Activated naive CD8-positive, alpha-beta T cell treated with anti-CD3 and anti-CD28 coated beads, Interleukin-2, amount 50 U/mL, for 24 hours (primary cell): ENCODE measurements around the gene UFD1.
A peak's percentile ranks its signal among the peaks of the same experiment; 100 is the strongest.

Experiments used
- ATAC-seq: fragments of 150-1000 bp; cut with Tn5 transposase; one replicate; pipeline ENCODE4 v1.10.0; 2021
- DNase-seq: peaks from one replicate; pipeline ENCODE4 v3.0.0; 2021
- H3K27ac Mint-ChIP-seq: one replicate; pipeline ENCODE4 v1.8.0; 2021; ENCODE audit warnings: mild to moderate bottlenecking, mixed read lengths
- H3K27me3 Mint-ChIP-seq: one replicate; pipeline ENCODE4 v1.8.0; 2021; ENCODE audit warnings: mixed read lengths
- H3K36me3 Mint-ChIP-seq: one replicate; pipeline ENCODE4 v1.8.0; 2021; ENCODE audit warnings: low read depth, mixed read lengths
- H3K4me1 Mint-ChIP-seq: one replicate; pipeline ENCODE4 v1.8.0; 2021; ENCODE audit warnings: mixed read lengths
- H3K4me3 Mint-ChIP-seq: one replicate; pipeline ENCODE4 v1.8.0; 2021; ENCODE audit warnings: mild to moderate bottlenecking, moderate library complexity, mixed read lengths
- H3K9me3 Mint-ChIP-seq: one replicate; pipeline ENCODE4 v1.8.0; 2021; ENCODE audit warnings: mixed read lengths

Gene UFD1

DNA sequence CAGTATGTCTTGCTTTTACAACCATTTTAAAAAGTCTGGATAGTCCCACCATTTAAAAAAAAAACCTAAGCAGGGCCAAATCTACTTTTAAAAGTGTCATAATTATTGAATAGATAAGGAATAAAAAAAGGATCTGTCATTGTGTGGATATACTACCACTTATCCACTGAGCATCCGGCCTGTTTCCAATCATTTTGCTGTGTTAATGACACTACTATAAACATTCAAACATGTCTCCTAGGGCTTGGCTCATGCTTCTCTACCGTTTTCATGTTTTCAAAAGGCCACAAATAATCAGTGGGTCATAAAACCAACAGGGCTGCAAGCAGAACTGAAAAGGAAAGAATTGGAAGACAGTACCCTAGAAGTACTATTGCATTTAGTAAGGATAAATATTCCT is 19.0 kb downstream of the UFD1 start:
- Mint-ChIP-seq H3K27me3 (no peaks in the 10 kb centered on the region), H3K36me3 (peaks cover 42% of the 10 kb centered on the region), H3K27ac (no peak overlapping the region), H3K9me3 (no peaks in the 10 kb centered on the region), H3K4me1 (no peaks in the 10 kb centered on the region), H3K4me3 (no peak overlapping the region)
- ATAC-seq (no peak), DNase-seq (no peak)

DNA sequence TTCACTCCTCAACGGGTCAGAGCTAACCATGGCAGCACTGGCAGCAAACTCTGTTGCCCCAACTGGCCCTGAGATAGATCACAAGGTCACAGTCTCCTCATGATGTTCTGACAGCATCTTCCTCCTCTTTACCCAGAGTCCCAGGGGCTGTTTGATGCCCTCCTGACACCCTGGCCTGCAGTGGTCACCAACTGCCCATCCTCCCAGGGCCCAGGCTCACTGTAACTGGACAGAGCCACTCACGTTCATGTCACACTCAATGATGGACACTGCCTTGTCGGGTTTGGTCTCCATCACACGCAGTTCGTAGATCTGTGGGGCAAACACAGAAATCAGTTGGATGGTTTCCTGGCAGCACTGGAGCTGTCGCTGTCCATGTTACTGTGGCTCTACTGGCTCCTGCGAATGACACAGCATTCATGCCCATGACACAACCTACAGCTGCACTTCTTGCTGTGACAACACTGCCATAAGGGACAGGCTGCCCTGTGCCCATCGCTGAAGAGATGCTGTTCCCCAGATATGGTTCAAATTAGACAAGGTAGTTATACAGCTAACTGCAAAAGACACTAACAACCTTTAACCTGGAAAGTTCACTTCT is 21.1 kb downstream of the UFD1 start:
- DNase-seq (no peak), ATAC-seq (no peak)
- Mint-ChIP-seq H3K36me3 (peaks cover 56% of the 10 kb centered on the region), H3K27ac (no peak overlapping the region), H3K9me3 (no peaks in the 10 kb centered on the region), H3K27me3 (no peaks in the 10 kb centered on the region), H3K4me1 (peaks cover 3% of the 10 kb centered on the region), H3K4me3 (no peak overlapping the region)

DNA sequence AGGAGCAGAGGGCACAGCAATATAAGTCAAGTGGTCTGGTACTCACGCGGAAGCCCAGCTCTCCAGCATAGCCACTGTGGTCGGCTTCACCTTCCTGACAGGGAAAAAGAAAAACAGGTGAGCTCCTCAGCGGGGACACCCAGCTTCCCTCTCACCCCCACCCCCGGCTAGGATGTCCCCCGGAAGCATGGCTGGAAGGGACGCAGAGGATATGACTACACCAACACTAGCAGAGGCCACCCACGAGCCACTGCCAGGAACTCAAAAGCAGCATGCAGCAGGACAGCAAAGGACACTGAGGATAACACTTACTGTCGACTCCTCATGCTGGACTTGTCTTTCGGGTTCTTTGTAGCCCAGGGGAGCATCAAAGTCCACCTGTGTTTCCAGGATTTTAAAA is 22.5 kb downstream of the UFD1 start:
- no peaks in the 10 kb centered on the region for H3K9me3 Mint-ChIP-seq
- H3K27ac Mint-ChIP-seq = no peak overlapping the region
- no peak for ATAC-seq
- H3K4me3 Mint-ChIP-seq = no peak overlapping the region
- H3K36me3 Mint-ChIP-seq = peaks cover 53% of the 10 kb centered on the region
- H3K27me3 Mint-ChIP-seq = no peaks in the 10 kb centered on the region
- no peak for DNase-seq
- peaks cover 3% of the 10 kb centered on the region for H3K4me1 Mint-ChIP-seq

DNA sequence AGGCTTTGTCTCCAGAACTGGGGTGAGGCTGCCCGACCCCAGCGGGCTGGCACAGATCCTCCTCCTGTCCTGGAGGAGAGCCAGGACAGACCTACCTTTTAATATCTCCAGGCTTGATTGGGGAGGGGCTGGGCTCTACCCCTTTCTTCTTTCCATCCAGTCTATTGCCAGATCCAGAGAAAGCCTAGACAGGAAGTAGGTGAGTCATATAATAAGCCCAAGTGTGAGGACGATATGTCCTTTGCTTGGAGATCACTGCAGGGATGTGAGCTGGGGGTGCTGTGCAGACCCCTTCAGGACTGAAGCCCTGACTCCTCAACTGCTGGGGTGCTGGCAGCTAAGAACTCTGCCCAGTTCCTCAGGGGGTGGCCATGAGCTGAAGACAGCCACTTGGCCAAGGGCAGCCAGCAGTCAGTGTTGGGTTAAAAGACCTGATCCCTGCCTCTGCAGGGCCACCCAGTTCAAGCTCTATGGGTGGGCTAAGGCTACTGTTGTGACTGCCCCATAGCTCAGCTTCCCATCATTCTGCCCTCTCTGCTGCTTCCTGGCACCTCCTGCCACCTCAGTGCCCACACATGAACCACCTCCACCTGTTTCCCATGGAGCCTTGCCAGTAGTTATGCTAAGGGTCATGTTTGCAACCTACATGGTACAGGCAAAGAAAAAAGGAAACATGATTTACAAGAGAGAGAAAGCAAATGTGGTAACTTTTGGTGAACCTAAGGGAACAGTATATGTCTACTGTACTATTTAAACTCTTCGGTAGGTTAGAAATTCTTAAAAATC is 23.2 kb downstream of the UFD1 start:
- no peaks in the 10 kb centered on the region for H3K9me3 Mint-ChIP-seq
- H3K4me1 Mint-ChIP-seq = peaks cover 3% of the 10 kb centered on the region
- peaks cover 50% of the 10 kb centered on the region for H3K36me3 Mint-ChIP-seq
- ATAC-seq (no peak), DNase-seq (no peak)
- no peaks in the 10 kb centered on the region for H3K27me3 Mint-ChIP-seq
- H3K4me3 Mint-ChIP-seq = no peak overlapping the region
- H3K27ac Mint-ChIP-seq = no peak overlapping the region

DNA sequence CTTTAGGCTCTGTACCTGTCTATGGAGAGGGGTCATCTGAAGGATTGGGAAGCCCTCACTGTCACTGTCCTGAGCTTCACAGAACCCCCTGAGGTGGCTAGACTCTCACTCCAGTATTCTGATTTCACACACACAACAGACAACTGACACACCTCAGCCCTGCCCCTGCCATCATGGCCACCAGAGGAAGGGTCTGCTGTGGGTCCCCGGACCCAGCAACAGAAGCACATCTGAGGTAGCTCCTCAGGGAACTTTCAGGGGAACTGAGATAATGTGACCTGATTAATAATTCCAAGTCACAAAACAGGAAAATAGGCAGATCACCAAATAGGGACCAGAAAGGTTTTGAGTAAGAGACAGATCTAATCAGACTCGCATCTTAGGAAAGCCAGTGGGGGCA is 24.0 kb downstream of the UFD1 start:
- no peaks in the 10 kb centered on the region for H3K27me3 Mint-ChIP-seq
- H3K27ac Mint-ChIP-seq = no peak overlapping the region
- peaks cover 3% of the 10 kb centered on the region for H3K4me1 Mint-ChIP-seq
- H3K4me3 Mint-ChIP-seq = no peak overlapping the region
- ATAC-seq (no peak), DNase-seq (no peak)
- H3K36me3 Mint-ChIP-seq = peaks cover 48% of the 10 kb centered on the region
- H3K9me3 Mint-ChIP-seq = no peaks in the 10 kb centered on the region

DNA sequence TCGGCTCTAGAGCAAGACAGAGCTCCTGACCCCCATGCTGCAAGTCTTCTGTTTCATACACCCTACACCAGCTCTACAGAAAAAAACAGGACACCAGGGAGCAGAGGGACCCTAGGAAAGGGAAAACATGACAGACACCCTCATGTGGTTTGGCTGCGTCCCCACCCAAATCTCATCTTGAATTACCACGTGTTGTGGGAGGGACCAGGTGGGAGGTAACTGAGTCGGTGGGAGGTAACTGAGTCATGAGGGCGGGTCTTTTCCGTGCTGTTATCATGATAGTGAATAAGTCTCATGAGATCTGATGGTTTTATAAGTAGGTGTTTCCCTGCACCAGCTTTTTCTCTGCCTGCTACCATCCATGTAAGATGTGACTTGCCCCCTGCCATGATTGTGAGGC is 24.8 kb downstream of the UFD1 start:
- H3K4me3 Mint-ChIP-seq = no peak overlapping the region
- H3K9me3 Mint-ChIP-seq = no peaks in the 10 kb centered on the region
- ATAC-seq (no peak), DNase-seq (no peak)
- H3K27ac Mint-ChIP-seq = peak overlapping the region; percentile 47
- H3K36me3 Mint-ChIP-seq = peaks cover 46% of the 10 kb centered on the region
- H3K27me3 Mint-ChIP-seq = no peaks in the 10 kb centered on the region
- H3K4me1 Mint-ChIP-seq = peaks cover 8% of the 10 kb centered on the region

DNA sequence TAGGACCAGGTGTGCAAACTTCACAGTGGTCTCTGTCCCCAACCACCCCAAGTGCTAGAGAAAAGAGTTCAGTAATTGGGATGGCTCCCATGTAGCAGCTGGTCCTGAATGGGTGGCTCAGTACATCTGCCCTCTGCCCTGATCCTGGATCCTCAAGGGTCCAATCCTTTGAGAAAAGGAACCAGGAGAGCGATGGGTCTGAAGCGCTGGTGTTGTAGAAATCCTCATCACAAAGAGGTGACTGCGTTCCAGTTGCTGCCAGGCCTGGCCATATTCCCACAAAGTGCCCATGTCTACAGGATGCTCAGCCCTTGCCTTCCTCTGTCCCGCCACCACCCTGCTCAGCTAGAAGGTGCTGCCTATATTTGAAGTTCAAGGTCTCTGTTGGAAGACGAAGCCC is 25.3 kb downstream of the UFD1 start:
- no peaks in the 10 kb centered on the region for H3K9me3 Mint-ChIP-seq
- H3K4me3 Mint-ChIP-seq = no peak overlapping the region
- DNase-seq (no peak), ATAC-seq (no peak)
- H3K27ac Mint-ChIP-seq = no peak overlapping the region
- H3K36me3 Mint-ChIP-seq = peaks cover 46% of the 10 kb centered on the region
- no peaks in the 10 kb centered on the region for H3K27me3 Mint-ChIP-seq
- H3K4me1 Mint-ChIP-seq = peaks cover 13% of the 10 kb centered on the region

DNA sequence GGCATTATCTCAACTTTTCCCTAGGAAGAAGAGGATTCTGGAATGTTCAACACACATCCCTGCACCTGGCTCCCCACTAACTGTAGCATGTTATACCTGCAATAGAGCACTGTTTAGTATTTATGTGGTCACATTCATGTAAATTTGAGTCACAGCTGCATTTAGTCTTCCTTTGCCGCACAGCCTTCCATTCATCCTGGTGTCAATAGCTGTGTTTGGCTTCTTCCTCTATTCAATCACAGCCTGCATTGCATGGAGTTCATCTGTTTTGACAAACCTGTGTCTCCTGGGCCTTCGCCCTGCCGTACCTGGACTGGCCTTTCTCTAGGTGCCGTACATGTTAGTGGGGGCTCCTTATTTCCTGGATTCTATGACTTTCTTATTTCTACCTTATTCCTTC is 27.4 kb downstream of the UFD1 start:
- Mint-ChIP-seq H3K27me3 (no peaks in the 10 kb centered on the region), H3K9me3 (no peaks in the 10 kb centered on the region), H3K36me3 (peaks cover 41% of the 10 kb centered on the region), H3K4me1 (peaks cover 26% of the 10 kb centered on the region), H3K4me3 (no peak overlapping the region), H3K27ac (no peak overlapping the region)
- ATAC-seq (no peak), DNase-seq (no peak)

DNA sequence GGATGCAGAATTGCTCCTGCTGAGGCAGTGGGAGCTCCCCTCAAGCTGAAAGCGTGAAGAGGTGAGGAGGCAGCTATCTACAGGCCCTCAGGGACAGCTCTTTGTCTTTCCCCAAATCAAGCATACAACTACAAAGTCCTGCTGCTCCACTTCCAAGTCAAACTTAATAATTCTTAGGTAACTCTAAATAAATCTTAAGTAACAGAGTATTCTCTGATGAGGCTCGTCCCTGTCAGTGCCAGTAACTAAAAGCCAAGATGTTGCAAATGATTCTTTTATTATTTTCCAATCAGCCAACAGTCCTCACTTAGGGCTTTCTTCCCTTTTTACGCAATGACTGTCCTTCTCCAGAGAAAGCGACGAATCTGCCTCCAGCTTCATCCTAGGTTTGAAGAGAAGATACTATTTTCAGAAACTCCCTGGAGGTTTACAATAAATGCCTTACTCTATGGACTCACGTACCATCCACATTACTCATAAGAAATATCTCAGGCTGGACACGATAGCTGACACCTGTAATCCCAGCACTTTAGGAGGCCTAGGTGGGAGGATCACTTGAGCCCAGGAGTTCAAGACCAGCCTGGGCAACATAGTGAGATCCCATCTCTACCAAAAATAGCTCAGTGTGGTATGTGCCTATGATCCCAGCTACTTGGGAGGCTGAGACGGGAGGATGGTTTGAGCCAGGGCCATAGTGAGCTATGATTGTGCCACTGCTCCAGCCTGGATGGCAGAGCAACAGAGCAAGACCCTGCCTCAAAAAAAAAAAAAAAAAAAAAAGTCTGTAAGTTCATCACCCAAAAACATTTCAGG is 28.4 kb downstream of the UFD1 start:
- no peak overlapping the region for H3K4me3 Mint-ChIP-seq

DNA sequence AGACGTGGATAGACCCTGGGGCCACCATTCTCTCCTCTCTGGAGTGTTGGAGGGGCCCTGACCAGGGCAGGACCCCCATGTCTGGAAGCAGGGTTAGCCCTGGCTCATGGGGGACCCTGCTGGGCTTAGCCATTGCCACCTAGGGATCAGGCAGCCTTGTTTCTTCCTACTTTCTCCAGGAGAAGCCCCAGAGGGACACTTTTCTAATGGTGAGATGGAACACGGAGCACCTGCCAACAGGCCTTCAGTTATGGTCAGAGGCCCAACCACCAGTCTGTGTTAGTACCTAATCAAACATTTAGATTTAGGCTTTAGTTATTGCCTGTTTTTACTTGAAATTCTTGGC is 29.6 kb downstream of the UFD1 start:
- H3K27me3 Mint-ChIP-seq = no peaks in the 10 kb centered on the region
- no peak for DNase-seq
- no peaks in the 10 kb centered on the region for H3K9me3 Mint-ChIP-seq
- no peak for ATAC-seq
- peaks cover 36% of the 10 kb centered on the region for H3K4me1 Mint-ChIP-seq
- H3K27ac Mint-ChIP-seq = peak overlapping the region; percentile 11
- peaks cover 31% of the 10 kb centered on the region for H3K36me3 Mint-ChIP-seq
- no peak overlapping the region for H3K4me3 Mint-ChIP-seq

More for the DNA sequence above, 28.4 kb downstream of the UFD1 start:
- peaks cover 31% of the 10 kb centered on the region for H3K4me1 Mint-ChIP-seq
- peaks cover 41% of the 10 kb centered on the region for H3K36me3 Mint-ChIP-seq
- DNase-seq (no peak), ATAC-seq (no peak)
- no peaks in the 10 kb centered on the region for H3K27me3 Mint-ChIP-seq
- H3K9me3 Mint-ChIP-seq = no peaks in the 10 kb centered on the region
- H3K27ac Mint-ChIP-seq = peak overlapping the region; percentile 9

DNA sequence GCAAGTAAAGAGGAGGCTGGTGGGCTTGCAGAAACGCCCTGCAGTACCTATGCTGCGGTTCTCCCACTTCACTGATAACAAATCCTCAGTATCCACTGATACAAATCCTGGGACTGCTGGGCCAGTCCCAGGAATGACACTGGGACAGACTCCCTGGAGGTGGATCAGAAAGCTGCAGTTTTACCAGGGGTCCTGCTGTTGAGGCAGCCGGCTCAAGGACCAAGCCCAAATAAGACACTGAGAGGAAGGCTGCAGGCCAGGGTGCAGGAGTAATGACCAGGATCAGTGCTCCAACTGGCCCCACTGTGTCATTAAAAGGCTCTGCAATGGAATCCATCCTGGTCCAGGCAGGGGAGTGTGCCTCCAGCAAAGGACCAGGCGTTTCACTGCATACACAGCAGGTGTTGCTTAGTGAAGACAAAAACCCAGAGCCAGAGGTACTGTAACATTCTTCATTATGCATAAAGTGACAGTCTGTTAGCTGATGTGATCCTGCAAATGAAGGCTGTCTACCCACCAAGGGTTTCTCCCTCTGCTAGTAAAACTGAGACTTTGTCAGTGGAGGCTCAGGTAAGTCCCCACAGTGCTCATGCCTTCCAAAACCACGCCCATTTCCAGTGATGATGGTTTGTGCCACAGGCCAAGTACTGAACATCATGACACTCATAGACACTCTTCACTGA is 30.1 kb downstream of the UFD1 start:
- H3K27ac Mint-ChIP-seq = peak overlapping the region; percentile 57
- H3K4me3 Mint-ChIP-seq = peak overlapping the region; percentile 84
- peaks cover 26% of the 10 kb centered on the region for H3K36me3 Mint-ChIP-seq
- H3K27me3 Mint-ChIP-seq = no peaks in the 10 kb centered on the region
- peak; percentile 46 for DNase-seq
- no peaks in the 10 kb centered on the region for H3K9me3 Mint-ChIP-seq
- ATAC-seq = peak; percentile 57
- peaks cover 34% of the 10 kb centered on the region for H3K4me1 Mint-ChIP-seq

DNA sequence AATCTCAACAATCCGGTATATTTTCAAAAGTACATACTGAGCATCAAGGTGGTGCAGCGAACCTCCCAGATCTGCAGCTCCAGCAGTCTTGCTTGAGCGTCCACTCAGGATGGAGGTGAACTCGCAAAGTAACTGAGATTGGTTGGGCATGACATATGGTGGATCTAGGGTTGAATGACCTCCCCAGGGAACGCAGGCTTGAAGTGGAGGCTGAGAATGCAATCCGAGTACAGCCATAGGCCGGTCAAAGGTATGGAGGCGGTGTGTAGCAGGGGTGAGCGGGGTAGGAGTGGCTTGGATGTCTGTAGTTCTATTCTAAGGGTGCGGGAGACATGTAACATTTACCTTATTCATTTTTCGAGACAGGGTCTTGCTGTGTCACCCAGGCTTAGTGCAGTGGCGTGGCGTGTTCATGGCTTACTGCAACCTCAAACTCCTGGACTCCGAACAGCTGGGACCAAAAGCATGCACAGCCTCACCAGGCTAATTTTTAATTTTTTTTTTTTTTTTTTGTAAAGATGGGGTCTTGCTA is 30.9 kb downstream of the UFD1 start:
- peak; percentile 38 for ATAC-seq
- H3K4me3 Mint-ChIP-seq = peak overlapping the region; percentile 84
- H3K27ac Mint-ChIP-seq = peak overlapping the region; percentile 88
- H3K27me3 Mint-ChIP-seq = no peaks in the 10 kb centered on the region
- H3K4me1 Mint-ChIP-seq = peaks cover 36% of the 10 kb centered on the region
- peaks cover 26% of the 10 kb centered on the region for H3K36me3 Mint-ChIP-seq
- peak; percentile 34 for DNase-seq
- H3K9me3 Mint-ChIP-seq = no peaks in the 10 kb centered on the region

DNA sequence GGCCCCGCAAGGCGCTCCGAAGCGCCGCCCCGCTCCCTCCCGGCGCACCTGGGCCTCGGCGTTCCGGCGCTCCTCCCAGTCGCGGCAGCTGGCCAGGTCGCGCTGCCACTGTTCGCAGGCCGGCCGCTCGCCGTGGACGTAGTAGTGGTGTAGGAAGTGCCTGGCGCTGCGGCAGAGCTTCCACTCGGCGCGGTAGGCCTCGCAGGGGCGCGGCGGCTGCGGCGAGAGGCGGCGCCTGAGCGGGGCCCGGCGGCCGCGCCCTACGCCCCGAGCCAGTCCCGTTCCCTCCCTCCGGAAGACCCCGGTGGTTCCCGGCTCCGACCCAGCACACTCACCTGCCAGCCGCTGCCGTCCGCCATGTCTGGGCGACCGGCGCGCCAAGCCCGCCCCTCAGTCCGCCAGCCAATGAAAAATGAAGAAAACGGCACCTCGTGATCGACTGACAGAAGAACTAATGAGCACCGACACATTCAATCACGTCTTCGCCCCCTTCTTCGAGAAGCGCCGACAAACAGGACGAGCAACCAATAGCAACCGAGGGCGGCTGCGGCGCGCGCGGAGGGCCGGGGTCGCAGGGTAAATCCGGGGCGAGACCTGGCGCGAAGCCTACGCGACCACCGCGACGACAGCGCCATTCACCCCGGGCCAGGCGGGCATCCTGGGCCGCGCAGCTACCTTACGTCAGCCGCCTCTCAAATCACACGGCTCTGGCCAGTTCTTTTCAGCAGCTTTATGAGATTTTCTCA is 31.5 kb downstream of the UFD1 start, which contains the start of gene C22orf39:
Gene C22orf39, minus strand, starts transcription at position 382 of the 746 bp plus-strand sequence. Its CDS starts 23 bp downstream, at position 359.
- peak; percentile 89 for ATAC-seq
- Mint-ChIP-seq H3K9me3 (no peaks in the 10 kb centered on the region), H3K4me1 (peaks cover 38% of the 10 kb centered on the region), H3K27ac (peak within 1 kb of the TSS; percentile 88), H3K4me3 (peak within 1 kb of the TSS; percentile 84), H3K27me3 (no peaks in the 10 kb centered on the region), H3K36me3 (peaks cover 27% of the 10 kb centered on the region)
- peak; percentile 81 for DNase-seq
